ENCODE results near the gene NCAM1.

NCAM1 gene

GRCh38 chr11:113096648-113097047 lies 135.4 kb downstream of the NCAM1 start:
- no peak for DNase-seq
- no peak overlapping the region for H3K4me3 ChIP-seq (ENCODE audit: low read depth, low read length)
- no peak for TF ChIP-seq CTCF (IDR thresholded peaks at IDR 0.05; ENCODE audit: low read depth, low read length)
- no peaks in the 10 kb centered on the region for H3K36me3 ChIP-seq
- no peaks in the 10 kb centered on the region for H3K9me3 ChIP-seq (ENCODE audit: severe bottlenecking)
- no peak overlapping the region for H3K27ac ChIP-seq
- H3K27me3 ChIP-seq (ENCODE audit: insufficient read depth, low read depth, severe bottlenecking): no peaks in the 10 kb centered on the region

GRCh38 chr11:113103932-113104690 lies 142.9 kb downstream of the NCAM1 start:
- Histone ChIP-seq H3K4me3 (ENCODE audit: low read depth, low read length) (no peak overlapping the region), H3K9me3 (ENCODE audit: severe bottlenecking) (no peaks in the 10 kb centered on the region), H3K36me3 (no peaks in the 10 kb centered on the region), H3K27ac (no peak overlapping the region), H3K27me3 (ENCODE audit: insufficient read depth, low read depth, severe bottlenecking) (no peaks in the 10 kb centered on the region)
- no peak for DNase-seq
- no peak for TF ChIP-seq CTCF (IDR thresholded peaks at IDR 0.05; ENCODE audit: low read depth, low read length)

- Histone ChIP-seq H3K9me3 (ENCODE audit: severe bottlenecking) (no peaks in the 10 kb centered on the region), H3K36me3 (no peaks in the 10 kb centered on the region), H3K27me3 (ENCODE audit: insufficient read depth, low read depth, severe bottlenecking) (no peaks in the 10 kb centered on the region), H3K27ac (no peak overlapping the region), H3K4me3 (ENCODE audit: low read depth, low read length) (no peak overlapping the region)
- TF ChIP-seq CTCF (IDR thresholded peaks at IDR 0.05; ENCODE audit: low read depth, low read length): no peak
- no peak for DNase-seq
Measured at GRCh38 chr11:113104691-113105251, 143.6 kb downstream of the NCAM1 start.

- Histone ChIP-seq H3K27ac (no peak overlapping the region), H3K36me3 (no peaks in the 10 kb centered on the region), H3K27me3 (ENCODE audit: insufficient read depth, low read depth, severe bottlenecking) (no peaks in the 10 kb centered on the region), H3K9me3 (ENCODE audit: severe bottlenecking) (no peaks in the 10 kb centered on the region), H3K4me3 (ENCODE audit: low read depth, low read length) (no peak overlapping the region)
- no peak for TF ChIP-seq CTCF (IDR thresholded peaks at IDR 0.05; ENCODE audit: low read depth, low read length)
- no peak for DNase-seq
Measured at GRCh38 chr11:113105592-113105991, 144.4 kb downstream of the NCAM1 start.

GRCh38 chr11:113106507-113106906 lies 145.3 kb downstream of the NCAM1 start:
- H3K27ac ChIP-seq: no peak overlapping the region
- no peak for TF ChIP-seq CTCF (IDR thresholded peaks at IDR 0.05; ENCODE audit: low read depth, low read length)
- H3K27me3 ChIP-seq (ENCODE audit: insufficient read depth, low read depth, severe bottlenecking): no peaks in the 10 kb centered on the region
- no peak overlapping the region for H3K4me3 ChIP-seq (ENCODE audit: low read depth, low read length)
- no peak for DNase-seq
- H3K36me3 ChIP-seq: no peaks in the 10 kb centered on the region
- no peaks in the 10 kb centered on the region for H3K9me3 ChIP-seq (ENCODE audit: severe bottlenecking)

All from WERI-Rb-1 (cell line).